ENCODE data around the gene CTSE. TPM values are rescaled to one million over a fixed set of nuclear protein-coding genes. Genes with fewer than 3 reads are reported as not detected.
A peak's percentile ranks its signal among the peaks of the same experiment; 100 is the strongest.

Gene CTSE
- total and polyA plus RNA-seq, 2 of the 8 experiments (the other 6 are each of a cell fraction or from before 2014, with no cell fraction given): 0.03 TPM; not detected in 1

DNA sequence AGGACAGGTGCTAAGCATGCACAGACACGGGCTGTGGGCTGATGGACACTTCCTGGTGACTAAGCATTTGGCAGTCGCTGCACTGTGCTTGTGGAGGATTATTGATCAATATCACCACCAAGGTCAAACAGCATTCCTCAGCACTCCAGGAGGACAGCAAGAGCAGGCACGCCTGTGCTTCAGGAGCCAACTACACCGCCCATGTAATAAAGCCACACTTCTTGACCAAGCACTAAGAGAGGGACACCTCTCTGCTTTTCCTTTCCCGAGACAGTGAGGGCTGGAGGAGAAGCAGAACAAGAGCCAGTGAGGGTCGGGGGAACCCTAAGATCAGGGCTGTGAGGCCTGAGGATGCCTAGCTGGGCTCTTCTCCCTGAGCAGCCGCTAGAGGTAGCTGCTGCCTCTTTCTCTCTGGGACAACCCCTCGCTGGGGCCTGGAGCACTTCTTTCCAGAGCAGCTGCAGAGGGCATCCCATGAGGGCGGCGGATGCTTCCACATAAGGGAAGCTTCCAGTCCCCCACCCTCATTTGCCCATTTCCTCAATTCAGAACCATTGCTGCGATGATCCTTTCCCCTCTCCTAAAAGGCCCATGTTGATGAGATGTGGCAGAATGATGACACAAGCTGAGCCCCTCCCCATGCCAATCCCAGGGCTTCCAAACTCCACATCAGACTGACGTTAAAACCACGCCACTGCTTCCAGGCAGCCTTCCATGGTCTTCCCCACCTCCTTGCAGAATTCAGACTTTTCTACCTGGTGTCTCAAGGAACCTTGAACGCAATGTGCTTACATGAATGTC lies 39.6 kb downstream of the CTSE start (continued):
- TF ChIP-seq RAD21 (IDR thresholded peaks at IDR 0.05 in 1 of 2, conservative IDR thresholded peaks at IDR 0.05 in 1 of 2; ENCODE audit: low read depth in 2 of 2, low read length in 2 of 2): peak; percentile 85 to 93

All from H1 (cell line).